22Rv1 (cell line): ENCODE measurements around the gene MTA3.

Source experiments
- H3K27ac ChIP-seq: fragments of 450-650 bp; 2 replicates; pipeline ENCODE4 v1.5.1; 2017
- ZFX ChIP-seq: fragments of 450-650 bp; IDR thresholded peaks from 2 replicates; pipeline ENCODE4 v1.6.1; 2017; ENCODE audit warnings: antibody characterized with exemption, borderline replicate concordance
- TF ChIP-seq, protein P1 (sequence below): fragments of 450-650 bp; IDR thresholded peaks from 2 replicates; pipeline ENCODE4 v1.5.1; 2017; ENCODE audit warnings: mild to moderate bottlenecking

The MTA3 gene

DNA sequence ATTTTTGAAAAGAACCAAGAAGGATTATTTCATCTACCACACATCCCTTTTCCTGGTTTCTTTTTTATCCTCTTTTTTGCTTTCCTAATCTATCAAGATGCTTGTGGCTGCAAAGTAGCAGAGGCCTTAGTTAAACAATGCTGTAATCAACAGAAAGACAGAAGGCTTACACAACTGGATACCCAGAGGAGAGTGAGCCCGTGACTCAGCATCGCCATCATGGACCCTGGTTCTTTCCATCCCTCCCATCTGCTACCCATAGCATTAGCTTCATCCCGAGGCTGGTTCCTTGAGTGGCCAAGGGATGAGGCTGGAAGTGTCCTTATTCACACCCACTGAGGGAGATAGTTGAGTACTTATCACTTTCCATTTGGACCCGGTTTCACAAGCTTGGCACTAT, 231.4 kb downstream of the MTA3 start:
- no peak overlapping the region for H3K27ac ChIP-seq
- TF ChIP-seq, protein P1, sequence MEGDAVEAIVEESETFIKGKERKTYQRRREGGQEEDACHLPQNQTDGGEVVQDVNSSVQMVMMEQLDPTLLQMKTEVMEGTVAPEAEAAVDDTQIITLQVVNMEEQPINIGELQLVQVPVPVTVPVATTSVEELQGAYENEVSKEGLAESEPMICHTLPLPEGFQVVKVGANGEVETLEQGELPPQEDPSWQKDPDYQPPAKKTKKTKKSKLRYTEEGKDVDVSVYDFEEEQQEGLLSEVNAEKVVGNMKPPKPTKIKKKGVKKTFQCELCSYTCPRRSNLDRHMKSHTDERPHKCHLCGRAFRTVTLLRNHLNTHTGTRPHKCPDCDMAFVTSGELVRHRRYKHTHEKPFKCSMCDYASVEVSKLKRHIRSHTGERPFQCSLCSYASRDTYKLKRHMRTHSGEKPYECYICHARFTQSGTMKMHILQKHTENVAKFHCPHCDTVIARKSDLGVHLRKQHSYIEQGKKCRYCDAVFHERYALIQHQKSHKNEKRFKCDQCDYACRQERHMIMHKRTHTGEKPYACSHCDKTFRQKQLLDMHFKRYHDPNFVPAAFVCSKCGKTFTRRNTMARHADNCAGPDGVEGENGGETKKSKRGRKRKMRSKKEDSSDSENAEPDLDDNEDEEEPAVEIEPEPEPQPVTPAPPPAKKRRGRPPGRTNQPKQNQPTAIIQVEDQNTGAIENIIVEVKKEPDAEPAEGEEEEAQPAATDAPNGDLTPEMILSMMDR, result no peak
- TF ChIP-seq ZFX, result no peak

DNA sequence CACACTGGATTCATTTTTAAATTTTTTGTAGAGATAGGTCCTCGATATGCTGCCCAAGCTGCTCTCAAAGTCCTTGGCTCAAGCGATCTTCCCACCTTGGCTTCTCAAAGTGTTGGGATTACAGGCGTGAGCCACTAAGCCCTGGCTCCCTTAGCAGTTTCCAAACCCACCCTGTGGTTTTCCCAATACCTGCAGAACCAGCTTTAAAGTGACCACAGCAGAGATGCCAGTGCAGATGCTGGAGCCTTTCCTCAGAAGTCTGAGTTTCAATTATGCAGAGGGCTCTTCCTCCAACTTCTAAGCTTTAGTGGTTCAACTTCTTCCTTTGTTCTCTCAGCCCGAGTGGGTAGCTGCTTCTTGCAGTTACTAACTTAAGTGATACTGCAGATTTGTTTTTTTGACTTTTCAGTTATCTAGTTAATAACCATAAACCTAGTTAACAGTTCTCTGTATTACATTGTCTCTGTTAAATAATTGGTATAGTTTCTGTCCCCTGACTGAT, 232.1 kb downstream of the MTA3 start:
- no peak for TF ChIP-seq ZFX
- TF ChIP-seq, protein P1, result no peak
- H3K27ac ChIP-seq, result no peak overlapping the region

DNA sequence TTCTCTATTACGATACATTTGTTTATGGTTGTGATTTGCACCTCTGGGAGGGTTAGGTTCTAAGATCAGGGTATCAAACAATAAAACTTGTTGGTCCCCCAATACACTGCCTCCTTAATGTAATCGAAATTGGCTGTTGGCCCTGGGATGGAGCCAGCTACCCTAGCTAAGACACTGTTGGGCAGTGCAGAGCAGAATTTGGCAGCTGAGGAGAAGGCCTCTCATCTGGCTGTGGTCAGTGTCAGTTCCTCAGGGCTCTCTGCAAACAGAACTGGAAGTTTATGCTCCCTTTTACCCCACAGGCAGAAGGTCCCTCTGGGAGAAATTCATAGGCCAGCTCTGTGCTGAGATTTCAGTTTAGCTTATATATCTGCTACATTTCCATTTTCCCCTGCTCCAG, 232.5 kb downstream of the MTA3 start:
- TF ChIP-seq, protein P1, result no peak
- H3K27ac ChIP-seq, result no peak overlapping the region

DNA sequence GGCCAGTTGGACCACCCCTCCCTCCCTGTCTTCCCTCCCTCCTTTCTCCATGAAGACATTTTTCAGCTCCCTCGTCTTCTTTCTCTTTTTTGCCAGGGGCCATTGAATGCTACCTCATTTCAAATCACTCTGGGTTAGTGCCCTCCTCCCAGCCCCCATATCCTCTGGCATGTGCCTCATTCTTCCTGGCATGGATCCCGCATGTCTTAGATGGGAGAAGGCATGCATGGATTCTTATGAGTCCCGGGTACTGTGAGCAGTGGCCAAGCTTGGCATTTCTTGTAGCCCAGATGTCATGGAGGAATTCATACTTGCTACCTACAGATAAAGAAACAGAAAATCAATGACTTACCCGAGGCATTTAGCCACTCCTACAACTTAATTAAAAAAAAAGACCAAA, 232.9 kb downstream of the MTA3 start:
- no peak overlapping the region for H3K27ac ChIP-seq
- TF ChIP-seq, protein P1, result no peak
- no peak for TF ChIP-seq ZFX

DNA sequence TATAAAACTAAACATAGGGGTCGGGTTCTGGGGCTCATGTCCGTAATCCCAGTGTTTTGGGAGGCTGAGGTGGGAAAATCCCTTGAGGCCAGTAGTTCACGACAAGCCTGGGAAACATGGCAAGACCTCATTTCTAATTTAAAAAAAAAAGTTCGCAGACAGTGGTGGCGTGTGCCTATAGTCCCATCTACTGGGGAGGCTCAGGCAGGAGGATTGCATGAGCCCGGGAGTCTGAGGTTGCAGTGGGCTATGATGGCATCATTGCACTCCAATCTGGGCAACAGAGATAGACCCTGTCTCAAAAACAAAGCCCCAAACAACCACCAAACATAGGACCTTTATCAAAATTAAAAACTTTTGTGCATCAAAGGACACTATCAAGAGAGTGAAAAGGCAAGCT, 233.7 kb downstream of the MTA3 start:
- TF ChIP-seq, protein P1, result no peak
- no peak for TF ChIP-seq ZFX
- H3K27ac ChIP-seq, result no peak overlapping the region

DNA sequence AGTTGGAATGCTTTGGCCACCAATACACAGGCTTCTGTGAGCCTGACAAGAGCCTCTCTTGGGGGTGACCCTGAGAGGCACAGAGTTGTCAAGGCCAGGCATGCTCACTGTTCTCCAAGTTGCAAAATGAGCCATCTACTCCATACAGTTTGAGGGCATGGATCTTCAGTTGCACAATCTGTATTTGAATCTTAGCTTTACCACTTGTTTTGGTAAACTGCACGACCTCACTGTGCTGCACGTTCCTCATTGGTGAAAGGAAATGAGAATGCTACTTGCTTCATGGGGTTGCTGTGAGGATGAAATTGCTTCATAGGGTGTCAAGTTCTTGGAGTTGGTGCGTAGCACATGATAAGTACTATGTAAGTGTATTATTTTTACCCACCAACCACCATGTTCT, 235.9 kb downstream of the MTA3 start:
- TF ChIP-seq, protein P1, result no peak
- TF ChIP-seq ZFX, result no peak

DNA sequence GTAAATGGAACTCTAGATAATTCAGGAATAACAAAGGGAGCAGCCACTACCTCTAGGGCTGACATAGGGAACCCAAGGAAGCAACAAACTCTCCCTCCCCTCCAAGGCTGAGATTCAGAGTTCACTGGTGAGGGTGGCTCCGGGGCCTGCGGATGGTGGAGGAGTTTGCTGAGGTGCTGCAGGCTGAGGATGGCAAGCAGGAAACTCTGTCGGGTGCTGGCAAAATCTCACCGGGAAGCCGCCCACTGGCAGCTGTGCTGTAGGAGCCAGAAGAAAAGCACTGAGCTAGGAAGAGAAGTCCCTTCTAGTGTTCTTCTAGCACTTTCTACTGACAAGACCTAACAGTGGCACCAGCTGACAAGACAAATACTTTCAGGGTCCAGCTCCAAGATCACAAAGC, 236.5 kb downstream of the MTA3 start:
- TF ChIP-seq, protein P1, result no peak
- TF ChIP-seq ZFX, result no peak
- H3K27ac ChIP-seq, result no peak overlapping the region

More for the DNA sequence above, 235.9 kb downstream of the MTA3 start:
- H3K27ac ChIP-seq, result no peak overlapping the region
